Activated CD8-positive, alpha-beta memory T cell treated with anti-CD3 and anti-CD28 coated beads for 1 hour (primary cell): Measurements from ENCODE around the gene FAM114A2.

Experiments used
- DNase-seq, 2 donors: peaks; one replicate each; pipeline ENCODE4 v3.0.0-alpha.2; 2020; ENCODE audit warnings: low read depth in 1 of 2; ENCODE audit errors: extremely low read depth in 1 of 2

FAM114A2 gene

DNA sequence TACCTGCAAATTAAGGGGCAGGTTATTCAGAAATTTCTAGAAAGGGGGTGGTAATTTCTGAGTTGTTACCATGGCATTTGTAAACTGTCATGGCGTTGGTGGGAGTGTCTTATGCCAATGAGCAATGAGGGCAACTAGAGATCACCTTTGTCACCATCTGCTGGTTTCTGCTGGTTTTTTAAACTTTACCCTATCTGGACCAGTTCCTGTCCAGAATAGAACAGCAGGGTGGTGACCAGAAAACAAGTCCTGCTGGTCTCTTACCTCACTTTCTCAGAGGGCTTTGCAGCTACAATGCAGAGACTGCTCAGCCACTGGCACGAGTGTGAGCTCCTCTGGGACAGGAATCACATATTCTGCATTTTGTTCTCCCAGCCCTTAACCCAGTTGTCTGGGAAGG lies 51.4 kb downstream of the FAM114A2 start:
- no peak for DNase-seq

DNA sequence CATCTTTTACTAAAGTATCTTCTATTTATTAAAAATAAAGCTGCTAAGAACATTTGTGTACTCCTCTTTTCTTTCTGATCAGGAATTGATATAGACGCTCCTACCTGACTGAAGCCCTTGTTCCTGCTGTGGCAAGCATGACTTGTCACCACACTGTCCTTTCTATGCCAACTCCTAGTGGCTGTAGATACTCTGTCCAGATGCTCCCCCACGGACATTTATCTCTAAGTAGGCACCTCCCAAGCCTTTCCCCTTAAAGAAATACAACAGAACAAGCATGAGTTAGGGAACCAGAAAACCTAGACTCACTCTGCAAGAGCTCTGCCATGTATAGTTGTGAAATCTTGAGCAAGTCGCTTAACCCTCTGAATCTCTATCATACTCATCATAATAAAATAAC lies 53.2 kb downstream of the FAM114A2 start:
- no peak for DNase-seq

DNA sequence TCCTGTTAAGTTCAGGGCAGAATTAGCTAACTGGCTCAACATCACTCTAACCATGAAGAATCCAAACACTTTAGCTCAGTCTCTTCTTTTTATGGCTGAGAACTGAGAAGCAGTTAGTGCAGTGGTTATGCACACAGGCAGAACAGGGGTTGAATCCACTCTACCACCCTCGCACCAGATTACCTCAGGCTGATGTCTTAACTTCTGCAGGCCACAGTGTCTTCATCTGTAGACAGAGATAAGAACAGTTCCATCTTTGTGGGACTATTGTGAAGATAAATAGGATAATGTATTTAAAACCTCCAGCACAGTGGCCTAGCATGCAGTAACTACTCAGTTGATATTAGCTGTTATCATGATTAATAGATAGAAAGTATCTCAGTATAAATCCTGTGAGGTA lies 54.8 kb downstream of the FAM114A2 start:
- no peak for DNase-seq

DNA sequence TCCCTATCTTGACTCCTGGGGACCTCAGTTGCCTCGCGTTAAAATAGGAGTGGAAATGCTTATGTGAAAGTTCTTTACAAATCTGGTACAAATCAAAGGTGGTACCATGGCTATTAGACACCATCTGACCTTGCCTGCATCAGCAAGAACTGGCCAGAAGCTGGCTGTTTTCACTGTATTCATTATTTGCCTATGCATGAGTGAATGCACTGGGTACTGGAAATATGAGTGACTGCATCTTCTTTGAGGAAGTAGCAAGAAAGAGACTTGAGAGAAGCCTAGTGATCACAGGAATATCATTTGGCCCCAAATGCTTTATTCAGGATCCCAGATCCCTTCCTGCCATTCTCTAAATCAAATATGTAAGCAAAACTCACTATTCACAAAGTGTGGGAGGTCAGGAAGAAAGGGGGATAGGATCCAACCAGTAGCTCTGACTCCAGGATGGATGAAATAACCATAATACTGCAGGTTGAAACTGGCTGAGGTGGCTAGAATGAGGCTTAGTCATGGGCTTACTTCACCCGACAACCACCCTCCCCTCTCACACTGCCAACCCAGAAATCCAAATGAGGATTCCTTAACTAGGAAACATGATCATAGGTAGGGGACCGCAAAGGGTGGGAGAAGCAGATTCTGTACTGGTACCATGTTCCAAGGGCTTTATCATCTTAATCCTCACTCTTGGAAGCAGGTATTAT lies 56.7 kb downstream of the FAM114A2 start:
- no peak for DNase-seq

DNA sequence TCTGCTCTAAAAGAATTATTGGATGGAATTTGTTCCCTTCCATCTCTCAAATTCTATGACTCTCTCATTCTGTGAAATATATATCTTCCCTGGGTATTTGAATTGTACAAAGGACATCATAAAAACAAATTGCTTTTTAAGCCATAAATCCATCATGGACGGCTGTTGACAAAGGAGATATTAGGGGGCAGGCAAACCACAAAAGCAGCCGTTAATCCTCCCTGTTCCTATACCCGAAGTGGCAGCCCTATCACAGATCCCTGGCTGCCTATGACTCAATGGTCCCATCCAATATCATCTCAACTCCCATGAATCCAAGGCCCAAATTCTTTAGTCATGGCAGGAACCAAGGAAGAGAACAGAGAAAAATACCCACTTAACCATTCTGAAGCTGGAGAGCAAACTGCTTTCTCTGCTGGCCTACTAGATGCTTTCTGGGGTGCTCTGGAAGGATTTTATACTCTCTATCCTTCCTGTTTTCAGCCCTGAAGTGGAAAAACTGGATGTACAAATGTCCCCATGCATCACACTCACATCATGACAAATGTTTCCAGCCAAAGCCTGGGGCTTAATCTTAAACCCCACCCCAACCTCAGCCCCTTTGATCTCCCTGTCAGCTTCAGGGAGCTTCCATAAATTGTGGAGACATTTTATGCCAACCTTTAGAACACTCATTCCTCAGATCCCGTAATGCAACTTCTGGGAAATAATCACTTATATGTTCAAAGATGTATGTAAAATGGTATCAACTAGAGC lies 59.5 kb downstream of the FAM114A2 start:
- no peak for DNase-seq

DNA sequence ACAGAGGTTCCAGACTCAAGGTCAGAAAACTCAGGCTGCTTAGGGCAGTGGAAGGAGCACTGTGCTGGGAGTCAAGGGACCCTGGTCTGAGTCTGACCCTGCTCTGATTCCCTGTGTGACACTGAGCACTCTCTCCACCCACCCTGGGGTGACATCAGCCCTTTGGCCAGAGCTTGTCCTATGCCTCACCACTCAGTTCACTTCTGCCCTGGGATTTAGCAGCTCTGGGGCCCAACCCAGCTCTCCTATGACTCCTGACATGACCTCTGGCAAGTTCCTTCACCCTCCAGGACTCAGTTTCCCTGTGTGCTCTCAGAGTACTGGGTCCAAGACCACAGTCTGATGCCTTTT lies 63.9 kb downstream of the FAM114A2 start:
- DNase-seq: no peak

DNA sequence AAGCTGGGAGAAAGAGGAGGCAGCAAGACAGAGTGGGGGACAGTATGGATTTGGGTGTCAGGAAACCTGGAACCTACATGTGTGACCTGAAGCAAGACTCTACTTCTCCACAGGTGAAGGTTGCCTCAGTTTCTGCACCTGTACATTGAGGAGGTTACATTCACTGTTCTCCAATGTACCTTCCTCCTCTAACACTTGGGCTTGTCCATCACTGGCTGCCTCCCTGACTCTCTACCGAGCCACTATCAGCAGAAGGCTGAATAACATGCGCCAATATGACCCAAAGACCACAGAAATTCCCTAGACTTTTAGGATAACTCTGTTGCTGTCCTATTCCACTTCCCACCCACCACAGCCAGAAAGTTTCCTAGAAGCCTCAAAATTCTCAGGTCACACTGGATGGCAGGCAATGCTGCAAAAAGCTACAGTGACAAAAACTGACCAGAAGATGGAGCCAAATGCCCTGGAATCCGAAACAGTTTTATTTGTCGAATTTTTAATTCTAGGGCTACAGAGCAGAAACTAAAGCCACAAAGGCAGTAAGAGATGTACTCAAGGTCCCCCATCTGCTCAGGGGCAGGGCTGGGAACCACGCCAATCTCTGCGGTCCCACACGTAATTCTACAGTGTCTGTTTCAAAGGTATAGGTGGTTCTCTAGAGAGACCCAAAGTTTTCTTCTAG lies 64.4 kb downstream of the FAM114A2 start:
- no peak for DNase-seq

DNA sequence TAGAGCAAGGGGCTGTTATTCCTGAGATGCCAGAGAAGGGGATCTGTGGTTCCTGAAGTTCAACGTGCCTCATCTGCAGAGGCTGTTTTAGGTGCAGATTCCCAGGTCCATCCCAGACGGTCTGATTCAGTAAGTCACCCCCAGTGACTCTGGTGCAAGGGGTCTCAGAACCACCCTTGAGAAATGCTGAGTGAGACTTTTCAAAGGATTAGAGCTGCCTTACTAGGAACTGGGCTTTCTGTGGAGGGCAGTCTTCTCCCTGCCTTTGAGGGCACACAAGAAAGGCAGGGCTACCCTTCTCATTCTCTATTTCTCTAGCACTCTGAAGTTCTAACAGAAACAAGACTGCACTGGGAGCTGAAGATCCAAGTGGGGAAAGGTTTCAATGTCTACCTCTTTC lies 66.5 kb downstream of the FAM114A2 start:
- DNase-seq: no peak

DNA sequence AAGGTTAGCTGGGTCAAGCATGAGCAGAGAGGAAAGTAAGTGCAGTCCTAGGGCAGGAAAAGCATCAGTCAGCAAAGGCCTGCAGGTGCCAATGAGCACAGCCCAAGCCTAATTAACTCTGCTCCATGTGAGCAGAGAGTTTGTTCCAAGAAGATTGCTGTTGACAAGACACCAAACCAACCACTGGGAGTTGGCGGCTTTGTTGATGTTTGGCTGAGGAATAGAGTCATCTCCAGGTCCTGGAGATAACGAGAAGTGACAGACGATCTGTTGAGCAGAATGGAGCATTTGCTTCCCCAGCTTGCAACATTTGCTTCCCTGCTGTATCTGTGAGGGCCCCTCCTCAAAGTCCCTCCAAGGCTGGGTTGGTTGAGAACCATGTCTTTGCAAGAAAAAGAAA lies 68.2 kb downstream of the FAM114A2 start:
- DNase-seq: no peak

DNA sequence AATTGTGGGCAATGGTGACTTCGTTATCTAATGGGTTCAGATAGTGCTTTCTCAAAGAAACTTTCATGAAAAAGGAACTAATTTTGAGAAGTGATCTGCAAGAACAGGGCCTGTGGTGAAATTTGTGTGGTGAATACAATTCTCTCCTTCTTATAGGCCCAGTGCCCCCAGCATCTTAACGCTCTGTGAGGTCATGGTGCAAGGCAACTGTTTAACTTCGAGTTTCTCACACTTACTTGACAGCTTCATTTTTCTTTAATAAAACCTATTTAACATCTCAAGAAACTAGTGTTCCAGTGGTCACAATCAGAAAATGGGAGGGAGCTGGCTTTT lies 69.2 kb downstream of the FAM114A2 start:
- no peak for DNase-seq

DNA sequence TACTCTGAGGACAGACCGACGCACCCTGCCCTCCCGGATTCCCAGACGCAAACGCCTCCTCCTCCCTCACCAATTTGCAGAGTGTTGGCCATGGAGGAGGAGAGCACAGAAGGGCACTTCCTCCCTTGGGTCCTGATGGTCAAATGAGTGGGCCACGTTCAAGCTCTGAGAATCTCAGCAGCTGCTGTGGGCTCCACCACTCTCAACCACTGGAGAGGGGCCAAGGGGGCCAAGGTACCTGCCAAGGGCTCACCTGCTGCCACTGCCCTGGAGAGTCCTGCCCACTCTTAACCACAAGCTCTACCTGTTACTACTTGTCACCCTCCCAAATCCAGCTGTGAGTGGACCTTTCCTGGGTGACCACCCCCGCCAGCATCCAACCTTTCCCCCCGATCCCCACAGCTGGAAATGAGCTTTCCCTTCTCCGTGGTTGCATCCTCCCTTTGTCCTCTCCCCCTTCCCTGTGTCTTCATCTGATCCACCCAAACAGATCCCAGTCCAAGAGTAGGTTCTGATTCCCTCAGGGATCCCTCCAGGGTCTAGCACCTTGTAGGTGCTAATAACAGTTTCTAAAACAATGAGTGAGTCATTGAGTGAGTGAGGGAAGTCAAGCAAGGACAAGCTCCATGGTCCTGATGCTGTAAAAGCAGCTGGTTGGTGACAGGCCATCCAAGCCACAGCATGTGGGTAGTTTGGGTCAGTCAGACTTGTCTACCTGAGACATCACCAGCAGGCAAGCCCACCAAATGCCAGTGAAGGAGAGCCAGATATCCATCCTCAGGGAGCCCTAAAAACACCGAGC lies 69.7 kb downstream of the FAM114A2 start:
- DNase-seq: no peak

DNA sequence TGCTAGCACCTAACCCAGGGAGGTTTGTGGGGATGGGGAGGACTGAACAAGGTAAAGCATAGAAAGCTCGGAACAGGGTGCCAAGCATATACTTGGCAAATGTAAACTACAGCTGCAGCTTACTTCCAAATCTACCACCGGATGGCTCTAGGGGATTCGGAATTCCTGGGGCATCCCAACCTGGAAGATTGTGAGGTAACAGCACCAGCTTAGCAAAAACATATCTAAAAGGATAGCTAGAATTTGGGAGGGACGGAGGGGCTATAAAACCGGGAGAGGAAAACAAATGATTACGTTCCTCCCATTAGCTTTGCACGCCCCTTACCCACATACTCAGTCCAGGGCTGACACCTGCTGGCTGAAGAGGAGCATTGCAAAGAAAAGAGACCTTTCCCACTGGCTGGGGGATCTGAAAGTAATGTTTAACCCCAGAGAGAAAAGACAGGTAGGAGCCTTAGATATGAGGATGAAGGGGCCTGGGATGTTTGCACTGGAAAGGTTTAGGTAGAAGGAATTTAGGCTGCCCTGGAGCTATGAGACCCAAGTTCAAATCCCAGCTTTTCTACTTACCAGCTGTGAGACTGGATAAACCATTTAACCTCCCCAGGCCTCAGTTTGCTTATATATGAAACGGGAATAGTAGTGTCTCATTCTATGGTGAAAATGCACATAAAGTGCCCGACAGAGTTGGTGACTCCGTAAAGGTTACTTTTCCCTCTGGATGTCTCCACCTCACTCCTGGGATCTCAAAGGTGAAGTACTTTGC lies 73.6 kb downstream of the FAM114A2 start:
- no peak for DNase-seq

DNA sequence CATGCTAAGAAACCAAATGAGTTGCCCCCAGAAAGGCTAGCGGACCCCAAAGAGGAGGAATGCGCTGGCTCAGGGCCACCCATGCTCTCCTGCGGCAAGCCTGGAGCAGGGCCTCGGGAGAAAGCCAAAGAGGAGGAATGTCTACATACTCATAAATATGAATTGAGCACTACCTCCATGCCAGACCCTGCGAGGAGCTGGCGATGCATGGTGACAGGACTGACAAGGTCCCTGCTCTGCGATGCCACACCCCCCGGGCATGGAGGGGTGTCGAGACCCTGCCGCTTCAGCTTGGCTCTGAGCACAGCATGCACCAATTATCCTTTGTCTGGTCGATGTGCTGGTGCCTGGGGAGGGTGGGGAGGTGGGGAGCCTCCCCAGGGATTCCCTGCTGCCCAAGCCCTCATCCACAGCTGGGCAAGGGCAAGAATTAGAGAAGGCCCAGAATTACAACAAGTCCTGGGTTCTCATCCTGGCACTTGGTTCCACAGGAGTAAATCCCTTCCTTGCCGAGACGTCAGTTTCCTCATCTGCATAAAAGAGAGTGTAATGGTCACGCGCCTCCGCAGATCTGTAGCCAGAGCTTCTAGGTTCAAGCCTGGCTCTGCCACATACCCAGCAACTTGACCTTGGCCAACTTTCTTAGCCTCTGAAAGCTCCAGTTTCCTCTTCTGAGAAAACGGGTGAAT lies 74.4 kb downstream of the FAM114A2 start:
- no peak for DNase-seq

DNA sequence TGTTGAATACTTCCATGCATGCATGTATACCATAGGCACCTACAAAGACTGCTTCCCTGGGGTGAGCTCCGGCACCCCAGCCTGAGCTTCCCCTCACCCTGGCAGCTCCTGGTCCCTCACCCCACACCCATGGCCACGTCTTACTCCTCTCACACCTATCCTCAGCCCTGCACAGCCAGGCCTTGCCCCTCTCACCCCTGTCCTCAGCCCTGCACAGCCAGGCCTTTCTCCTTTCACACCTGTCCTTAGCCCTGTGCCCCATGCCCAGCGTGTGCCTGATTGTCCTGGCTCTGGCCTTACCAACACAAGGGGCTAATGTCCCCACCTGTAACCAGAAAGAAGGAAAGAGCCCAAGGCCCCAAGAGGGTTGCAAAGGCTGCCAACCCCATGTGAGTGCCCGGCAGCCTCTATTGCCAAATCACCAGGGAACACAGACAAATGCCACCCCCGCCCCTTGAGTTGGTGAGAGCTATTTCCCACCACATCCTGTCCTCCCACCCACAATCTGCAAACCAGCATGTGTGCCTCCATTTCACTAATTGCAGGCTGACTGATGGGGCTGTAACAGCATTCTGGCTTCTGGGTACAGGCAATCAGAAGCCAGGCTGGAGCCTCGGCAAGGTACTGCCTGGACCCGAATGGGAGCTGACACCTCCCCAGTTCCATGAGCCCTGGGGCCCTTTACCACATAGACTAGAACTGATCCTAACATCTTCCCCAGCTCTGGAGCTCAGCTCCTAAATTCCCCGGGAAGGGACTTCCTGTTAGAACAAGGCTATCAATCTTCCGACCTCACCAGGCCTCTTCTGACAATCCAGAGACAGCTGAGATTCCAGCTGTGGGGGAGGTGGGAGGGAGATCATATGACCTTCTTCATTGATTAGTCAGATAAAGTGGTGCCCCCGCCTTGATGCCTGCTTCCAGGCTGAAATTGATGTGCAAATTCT lies 78.2 kb downstream of the FAM114A2 start:
- no peak for DNase-seq

DNA sequence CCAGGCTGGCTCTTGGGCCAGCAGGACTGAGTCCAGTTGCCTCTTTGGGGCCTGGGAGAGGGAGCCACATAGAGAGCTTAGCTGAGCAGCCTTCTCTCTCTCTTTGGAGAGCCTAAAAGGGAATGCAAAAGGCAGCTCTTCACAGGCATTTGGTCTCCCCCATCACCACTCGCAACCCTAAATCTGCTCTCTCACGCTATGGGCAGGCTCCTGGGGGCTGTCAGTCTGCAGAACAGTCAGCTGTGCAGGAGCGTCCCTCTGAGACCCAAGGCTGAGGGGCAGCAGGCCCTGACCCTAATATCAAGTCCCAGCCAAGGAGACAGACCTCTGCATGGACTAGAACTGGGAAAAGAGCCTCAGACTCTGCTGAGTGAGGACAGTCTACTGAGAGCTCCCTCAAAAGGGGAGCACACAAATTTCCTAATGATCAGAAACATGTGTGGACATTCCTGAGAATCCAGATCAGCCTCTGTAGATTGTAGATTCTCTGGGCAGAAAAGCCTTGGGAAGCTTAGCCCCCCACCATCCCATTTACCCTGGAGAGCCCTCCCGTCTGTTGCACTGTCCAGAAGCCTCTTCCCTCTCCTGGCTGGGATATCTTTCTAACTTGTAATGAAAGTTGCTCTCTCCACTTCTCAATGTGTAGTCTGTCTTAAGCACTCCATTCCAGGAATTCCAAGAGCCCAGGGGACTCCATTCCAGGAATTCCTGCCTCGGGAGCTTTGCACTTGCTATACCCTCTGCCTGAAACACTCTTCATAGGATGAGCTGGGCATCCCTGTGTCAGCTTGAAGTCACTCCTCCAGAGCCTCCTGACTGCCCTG lies 79.4 kb downstream of the FAM114A2 start:
- no peak for DNase-seq

DNA sequence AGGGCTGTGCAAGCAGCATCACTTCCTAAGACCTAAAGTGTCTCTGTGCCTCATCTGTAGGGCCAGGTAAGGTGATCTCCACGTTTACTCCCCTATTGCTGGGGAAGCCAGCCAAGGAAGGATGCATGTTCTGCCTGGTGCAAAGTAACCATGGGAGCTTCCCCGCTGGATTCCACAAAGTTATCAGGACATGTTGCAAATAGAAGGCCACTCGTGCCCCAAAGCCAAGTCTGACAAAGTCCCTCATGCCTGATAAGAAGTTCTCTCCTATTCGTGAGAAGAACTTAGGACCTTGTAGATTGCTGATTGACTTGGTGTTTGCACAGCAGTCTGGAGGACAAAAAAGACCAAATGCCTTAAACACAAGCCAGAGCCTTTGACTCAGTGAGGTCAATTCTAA lies 81.5 kb downstream of the FAM114A2 start:
- no peak for DNase-seq

DNA sequence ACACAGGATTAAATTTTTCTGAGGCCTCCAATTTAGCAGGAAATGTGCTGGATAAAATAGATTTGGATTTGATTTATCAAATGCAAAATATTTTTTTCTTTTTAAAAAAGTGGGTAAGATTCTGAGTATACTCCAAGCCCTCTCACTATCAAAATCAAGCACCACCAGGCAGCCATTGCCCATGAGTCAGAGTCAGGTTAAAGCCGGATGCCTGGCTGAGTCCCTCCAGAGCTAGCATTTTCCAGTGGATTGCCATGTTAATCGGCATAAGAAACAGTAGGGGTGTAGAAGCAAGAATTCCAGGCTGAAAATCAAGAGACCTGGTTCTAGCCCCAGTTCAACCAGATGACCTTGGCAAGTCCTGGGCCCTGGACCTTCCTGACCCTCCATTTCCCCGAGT lies 85.3 kb downstream of the FAM114A2 start:
- DNase-seq: no peak

DNA sequence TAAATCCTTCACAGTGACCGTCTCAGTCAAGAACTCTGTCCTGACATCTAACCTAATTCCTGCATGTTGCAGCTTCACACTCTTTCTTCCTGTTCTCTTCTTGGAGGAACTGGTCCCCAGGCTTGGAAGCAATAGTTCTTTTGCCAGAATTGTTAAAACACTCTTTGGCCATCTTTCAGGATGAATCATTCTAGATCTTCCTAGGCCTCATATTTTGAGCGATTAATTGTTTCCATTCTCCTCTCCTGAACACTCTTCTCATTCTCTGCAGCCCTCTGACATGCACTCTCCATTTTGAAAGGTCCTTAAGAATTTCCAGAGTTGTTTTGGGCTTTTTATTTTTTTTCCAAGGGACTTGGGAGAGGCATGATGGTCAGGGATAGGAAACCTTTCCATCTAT lies 85.8 kb downstream of the FAM114A2 start:
- no peak for DNase-seq
